Spinal cord (tissue), 10 donors: ENCODE measurements around the gene ELP1. TPM values are rescaled to one million over a fixed set of nuclear protein-coding genes. Genes with fewer than 3 reads are reported as not detected.
A peak's percentile ranks its signal among the peaks of the same experiment; 100 is the strongest.
"Not testable (repeated sequence)": the region's sequence is repeated elsewhere in the genome, so short reads cannot be mapped to it uniquely, and the experiment has no call there.

ENCODE experiments used
- DNase-seq, 6 donors: peaks; one replicate each; pipeline versions ENCODE4 v3.0.0 to v3.0.0-alpha.2; 2013 to 2015; ENCODE audit warnings: low spot score in 6 of 6, low read depth in 4 of 6
- H3K27ac ChIP-seq: one replicate; pipeline ENCODE4 v1.5.1; 2013; ENCODE audit warnings: low read depth, low read length, control low read depth
- H3K27me3 ChIP-seq: one replicate; pipeline ENCODE4 v1.6.1; 2013; ENCODE audit warnings: low read length; ENCODE audit not compliant: control insufficient read depth, insufficient read depth
- H3K36me3 ChIP-seq: one replicate; pipeline ENCODE4 v1.6.1; 2013; ENCODE audit warnings: low read length; ENCODE audit not compliant: control insufficient read depth, insufficient read depth
- H3K4me1 ChIP-seq: one replicate; pipeline ENCODE4 v1.6.1; 2013; ENCODE audit warnings: low read length; ENCODE audit not compliant: control insufficient read depth, insufficient read depth
- H3K4me3 ChIP-seq: one replicate; pipeline ENCODE4 v1.5.1; 2013; ENCODE audit warnings: low read depth, low read length, control low read depth
- H3K9me3 ChIP-seq: one replicate; pipeline ENCODE4 v1.6.1; 2013; ENCODE audit warnings: low read length; ENCODE audit not compliant: control insufficient read depth, insufficient read depth
- WGBS: methylation state at CpG from one replicate; pipeline ENCODE4 v1.1.5; 2013; ENCODE audit warnings: missing lambda C conversion rate; ENCODE audit not compliant: insufficient coverage; 5-methylcytosine and 5-hydroxymethylcytosine counted together
- polyA plus RNA-seq, 2 donors: library from polyadenylated mRNA; unstranded; fragments of 120-200 nt; gene quantifications; one replicate each; pipeline ENCODE4 v1.2.1, GENCODE V29; 2013; ENCODE audit not compliant: insufficient read length in 2 of 2
- total RNA-seq, 2 donors: library from RNA; depleted of rRNA in 1 of 2; stranded (reverse); fragments of 120-200 nt in 1 of 2; fragments of >200 nt in 1 of 2; gene quantifications; one replicate each; pipeline versions ENCODE4 v1.2.3 to v1.2.4, GENCODE V29; 2013 to 2014
- donor health status: healthy.

The ELP1 gene
- total and polyA plus RNA-seq, 4 donors = 41.9 to 60.2 (median 55.2) TPM

- H3K4me3 ChIP-seq, H3K9me3 ChIP-seq, H3K27ac ChIP-seq, H3K4me1 ChIP-seq, H3K27me3 ChIP-seq: not testable (repeated sequence)
- peak in 1 of 6 donors; percentile 71 for DNase-seq
- WGBS = 75% methylated on average over 2 of the region's 3 CpGs
- peaks cover 27% of the 10 kb centered on the region for H3K36me3 ChIP-seq
Observed at GRCh38 chr9:108886594-108887271, 47.2 kb downstream of the ELP1 start.

GRCh38 chr9:108885643-108886348, 48.1 kb downstream of the ELP1 start:
- Histone ChIP-seq H3K4me3 (no peak overlapping the region), H3K36me3 (peaks cover 20% of the 10 kb centered on the region), H3K27me3 (no peaks in the 10 kb centered on the region), H3K4me1 (no peaks in the 10 kb centered on the region), H3K9me3 (peaks cover 1% of the 10 kb centered on the region), H3K27ac (no peak overlapping the region)
- no CpG with 5 or more reads among the region's 1 CpG for WGBS
- DNase-seq = peak in 2 of 6 donors; percentile 5 to 26

GRCh38 chr9:108884701-108885100, 49.2 kb downstream of the ELP1 start:
- peaks cover 23% of the 10 kb centered on the region for H3K36me3 ChIP-seq
- H3K27me3 ChIP-seq = no peaks in the 10 kb centered on the region
- no peak overlapping the region for H3K4me3 ChIP-seq
- peaks cover 1% of the 10 kb centered on the region for H3K9me3 ChIP-seq
- no peaks in the 10 kb centered on the region for H3K4me1 ChIP-seq
- DNase-seq = no peak
- no CpG with 5 or more reads among the region's 3 CpGs for WGBS
- H3K27ac ChIP-seq = no peak overlapping the region

- Histone ChIP-seq H3K27me3 (no peaks in the 10 kb centered on the region), H3K4me1 (no peaks in the 10 kb centered on the region), H3K27ac (no peak overlapping the region), H3K9me3 (peaks cover 1% of the 10 kb centered on the region), H3K4me3 (no peak overlapping the region), H3K36me3 (peaks cover 30% of the 10 kb centered on the region)
- WGBS = 100% methylated on average over 2 of the region's 3 CpGs
- DNase-seq = no peak
Observed at GRCh38 chr9:108883085-108883484, 50.8 kb downstream of the ELP1 start.

GRCh38 chr9:108882052-108882888, 51.7 kb downstream of the ELP1 start:
- no peak overlapping the region for H3K27ac ChIP-seq
- WGBS = 97% methylated on average over 3 of the region's 6 CpGs
- peaks cover 1% of the 10 kb centered on the region for H3K9me3 ChIP-seq
- H3K27me3 ChIP-seq = no peaks in the 10 kb centered on the region
- no peaks in the 10 kb centered on the region for H3K4me1 ChIP-seq
- no peak overlapping the region for H3K4me3 ChIP-seq
- no peak for DNase-seq
- H3K36me3 ChIP-seq = peaks cover 31% of the 10 kb centered on the region

GRCh38 chr9:108880738-108881316, 53.1 kb downstream of the ELP1 start:
- Histone ChIP-seq H3K27ac (no peak overlapping the region), H3K36me3 (peaks cover 37% of the 10 kb centered on the region), H3K4me1 (no peaks in the 10 kb centered on the region), H3K4me3 (no peak overlapping the region), H3K27me3 (no peaks in the 10 kb centered on the region), H3K9me3 (peaks cover 1% of the 10 kb centered on the region)
- no peak for DNase-seq
- no CpG with 5 or more reads among the region's 3 CpGs for WGBS

GRCh38 chr9:108877524-108877923, 56.4 kb downstream of the ELP1 start:
- no peaks in the 10 kb centered on the region for H3K9me3 ChIP-seq
- H3K4me1 ChIP-seq = no peaks in the 10 kb centered on the region
- H3K27ac ChIP-seq = no peak overlapping the region
- no peaks in the 10 kb centered on the region for H3K27me3 ChIP-seq
- DNase-seq = no peak
- WGBS = 100% methylated on average over 2 of the region's 2 CpGs
- H3K36me3 ChIP-seq = peaks cover 44% of the 10 kb centered on the region
- H3K4me3 ChIP-seq = no peak overlapping the region

- Histone ChIP-seq H3K4me3 (no peak overlapping the region), H3K27me3 (no peaks in the 10 kb centered on the region), H3K9me3 (no peaks in the 10 kb centered on the region), H3K36me3 (peaks cover 43% of the 10 kb centered on the region), H3K27ac (no peak overlapping the region), H3K4me1 (no peaks in the 10 kb centered on the region)
- WGBS = 100% methylated on average over 1 of the region's 5 CpGs
- DNase-seq = no peak
Observed at GRCh38 chr9:108876425-108876824, 57.5 kb downstream of the ELP1 start.

GRCh38 chr9:108874058-108874788, 59.7 kb downstream of the ELP1 start:
- Histone ChIP-seq H3K4me3 (no peak overlapping the region), H3K4me1 (no peaks in the 10 kb centered on the region), H3K27me3 (no peaks in the 10 kb centered on the region), H3K36me3 (peaks cover 41% of the 10 kb centered on the region), H3K27ac (no peak overlapping the region), H3K9me3 (no peaks in the 10 kb centered on the region)
- no CpG with 5 or more reads among the region's 4 CpGs for WGBS
- no peak for DNase-seq
